GM18858 (cell line): ENCODE measurements around the gene GDPD2.
"Not testable (repeated sequence)": the region's sequence is repeated elsewhere in the genome, so short reads cannot be mapped to it uniquely, and the experiment has no call there.

Source experiments
- ATAC-seq: cut with Tn5 transposase; IDR thresholded peaks from one replicate; pipeline ENCODE4 v1.9.1; 2021; ENCODE audit not compliant: unreplicated experiment

The GDPD2 gene

GRCh38 chrX:70422851-70423341 lies at the start of gene GDPD2:
Gene GDPD2, plus strand, starts transcription at chrX:70423314. Its CDS starts 1,671 bp downstream, at chrX:70424985.
- ATAC-seq = no peak

- ATAC-seq = no peak
Observed at GRCh38 chrX:70386235-70386634, 36.9 kb upstream of the GDPD2 start.

- no peak for ATAC-seq
Observed at GRCh38 chrX:70398899-70399298, 24.2 kb upstream of the GDPD2 start.

- not testable (repeated sequence) for ATAC-seq
Observed at GRCh38 chrX:70400181-70400580, 22.9 kb upstream of the GDPD2 start.

GRCh38 chrX:70402721-70403120 lies 20.4 kb upstream of the GDPD2 start:
- ATAC-seq = no peak

GRCh38 chrX:70405003-70405402 lies 18.1 kb upstream of the GDPD2 start:
- no peak for ATAC-seq

- ATAC-seq = no peak
Observed at GRCh38 chrX:70410921-70411320, 12.2 kb upstream of the GDPD2 start.

- no peak for ATAC-seq
Observed at GRCh38 chrX:70411475-70411874, 11.6 kb upstream of the GDPD2 start.

- no peak for ATAC-seq
Observed at GRCh38 chrX:70421618-70422017, 1.5 kb upstream of the GDPD2 start.

GRCh38 chrX:70423936-70424675 lies 992 bp downstream of the GDPD2 start:
- no peak for ATAC-seq

GRCh38 chrX:70424801-70425200 lies 1.7 kb downstream of the GDPD2 start:
- no peak for ATAC-seq

- no peak for ATAC-seq
Observed at GRCh38 chrX:70426286-70427278, 3.5 kb downstream of the GDPD2 start.

- no peak for ATAC-seq
Observed at GRCh38 chrX:70427365-70427764, 4.3 kb downstream of the GDPD2 start.

- ATAC-seq = no peak
Observed at GRCh38 chrX:70429759-70430158, 6.6 kb downstream of the GDPD2 start.

- no peak for ATAC-seq
Observed at GRCh38 chrX:70432936-70433847, 10.1 kb downstream of the GDPD2 start.

- ATAC-seq = peak; percentile 51
Observed at GRCh38 chrX:70433848-70434351, 10.8 kb downstream of the GDPD2 start.

GRCh38 chrX:70434352-70434866 lies 11.3 kb downstream of the GDPD2 start:
- ATAC-seq = peak; percentile 37

GRCh38 chrX:70434914-70435586 lies 11.9 kb downstream of the GDPD2 start:
- ATAC-seq = no peak

GRCh38 chrX:70436343-70436742 lies 13.2 kb downstream of the GDPD2 start:
- no peak for ATAC-seq

GRCh38 chrX:70437011-70437410 lies 13.9 kb downstream of the GDPD2 start:
- ATAC-seq = no peak
